HT-29 (cell line): Measurements from ENCODE around the gene RCBTB2. TPM values are rescaled to one million over a fixed set of nuclear protein-coding genes. Genes with fewer than 3 reads are reported as not detected.

Experiments
- DNase-seq: peaks from one replicate; pipeline ENCODE4 v3.0.0-alpha.2; 2015; ENCODE audit warnings: low spot score
- total RNA-seq: library from RNA; depleted of rRNA; stranded (reverse); fragments of >200 nt; shearing (Covaris generic); gene quantifications from 2 replicates; pipeline ENCODE4 v1.2.3, GENCODE V29; 2014

RCBTB2 gene
- total RNA-seq, 1 experiment from 2014 or later, result 2.9 TPM

- no peak for DNase-seq
These were observed 30.7 kb upstream of the RCBTB2 start for GRCh38 chr13:48563626-48564025.

DNA sequence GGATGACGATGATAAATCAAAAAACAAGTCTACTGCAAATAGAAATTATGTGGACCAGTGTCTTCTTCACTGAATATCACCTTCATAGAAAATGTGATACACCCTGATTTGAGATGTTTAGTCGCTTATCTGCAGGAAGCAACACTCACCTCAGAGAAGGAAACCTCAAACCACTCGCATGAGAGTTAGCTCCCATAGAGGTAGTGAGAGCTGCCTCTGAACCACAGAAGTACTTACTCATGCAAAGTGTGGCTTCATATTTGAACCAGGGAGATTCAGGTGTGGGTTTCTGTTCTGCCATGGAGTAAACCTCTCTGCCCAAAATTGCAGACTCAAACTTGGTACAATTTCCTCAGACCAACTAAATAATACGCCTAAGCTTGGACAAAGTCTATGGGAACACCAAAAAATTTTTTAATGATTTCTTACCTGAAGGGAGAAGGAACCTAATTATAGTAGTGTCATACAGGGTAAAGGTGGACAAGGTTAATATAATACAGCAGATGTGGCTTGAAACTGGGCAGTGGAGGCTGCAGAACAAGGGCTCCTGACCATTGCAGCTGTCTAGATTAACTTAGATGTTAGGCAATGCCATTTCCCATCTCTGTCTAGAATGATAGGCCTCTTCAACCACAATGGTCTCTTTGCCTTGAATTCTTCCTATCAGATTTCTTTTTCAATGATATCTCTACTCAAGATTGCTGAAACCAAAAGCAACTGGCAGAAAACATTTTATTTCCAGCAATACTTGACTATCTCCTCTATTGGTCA, 29.6 kb upstream of the RCBTB2 start:
- DNase-seq, result no peak

DNA sequence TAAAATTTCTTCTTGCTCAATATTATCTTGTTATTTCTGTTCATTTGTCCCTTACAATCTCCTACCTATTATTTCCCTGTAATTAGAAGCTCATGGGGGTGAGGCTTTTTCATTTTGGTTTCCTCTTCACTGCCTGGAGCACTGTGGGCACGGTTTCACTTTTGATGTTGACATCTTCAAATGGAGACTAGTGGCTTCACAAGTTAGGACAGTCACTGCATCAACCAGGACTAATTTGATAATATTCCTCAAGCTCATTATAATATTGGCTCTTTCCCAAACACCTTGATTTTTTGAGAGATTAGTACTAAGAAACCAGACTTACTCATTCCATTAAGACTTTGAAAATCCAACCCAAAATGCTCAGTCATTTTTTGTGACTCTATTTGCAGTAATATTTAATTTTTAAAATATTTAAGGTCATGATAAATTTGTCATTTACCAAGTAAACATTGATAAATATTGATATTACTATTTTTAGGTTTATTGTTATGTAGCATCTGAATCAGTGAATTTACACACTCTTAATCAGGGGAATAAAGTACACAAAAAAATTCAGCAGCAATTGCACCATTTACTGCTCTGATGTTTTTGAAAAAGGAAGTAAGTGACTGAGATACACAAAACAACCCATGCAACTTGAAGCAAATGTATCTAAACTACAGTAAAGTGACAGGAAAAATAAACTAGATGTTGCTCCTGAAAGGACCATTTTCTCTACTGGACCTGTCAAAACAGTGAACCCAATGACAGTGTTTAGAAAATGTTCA, 28.8 kb upstream of the RCBTB2 start:
- no peak for DNase-seq

- no peak for DNase-seq
These were observed 27.9 kb upstream of the RCBTB2 start for GRCh38 chr13:48560657-48561337.

- no peak for DNase-seq
These were observed 26.9 kb upstream of the RCBTB2 start for GRCh38 chr13:48559638-48560320.

GRCh38 chr13:48556817-48557216, 23.9 kb upstream of the RCBTB2 start:
- no peak for DNase-seq

DNA sequence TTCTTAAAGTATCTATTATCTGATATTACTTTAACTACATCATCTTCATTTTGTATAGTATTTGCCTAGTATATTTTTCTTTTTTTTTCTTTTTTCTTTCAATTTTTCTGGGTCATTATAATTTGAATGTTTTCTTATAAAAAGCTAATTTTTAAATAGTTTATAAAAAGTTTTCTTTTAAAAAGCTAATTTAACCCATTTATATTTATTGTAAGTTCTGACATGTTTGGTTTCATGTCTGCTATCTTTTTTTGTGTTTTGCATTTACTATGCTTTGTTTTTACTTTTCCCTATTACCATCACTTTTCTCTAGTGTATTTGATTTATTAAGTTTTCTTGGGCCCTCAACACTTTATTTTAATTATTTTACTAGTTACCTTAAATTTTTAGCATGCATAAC, 22.6 kb upstream of the RCBTB2 start:
- DNase-seq, result no peak

DNA sequence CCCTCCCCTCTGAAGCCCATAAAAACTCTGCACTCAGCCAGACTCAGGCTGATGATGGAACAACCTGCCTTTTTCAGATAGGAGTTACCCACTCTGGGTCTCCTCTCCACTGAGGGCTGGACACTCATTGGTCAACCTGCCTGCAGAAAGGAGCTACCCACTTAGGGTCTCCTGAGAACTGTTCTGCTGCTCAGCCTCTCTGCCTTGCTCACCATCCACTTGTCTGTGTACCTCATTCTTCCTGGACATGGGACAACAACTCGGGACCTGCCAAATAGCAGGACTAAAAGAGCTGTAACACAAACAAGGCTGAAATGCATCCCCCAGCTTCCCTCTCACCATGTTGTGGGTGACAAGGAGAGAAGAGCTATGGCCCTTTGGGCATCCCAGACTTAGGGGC, 18.4 kb upstream of the RCBTB2 start:
- DNase-seq, result no peak

DNA sequence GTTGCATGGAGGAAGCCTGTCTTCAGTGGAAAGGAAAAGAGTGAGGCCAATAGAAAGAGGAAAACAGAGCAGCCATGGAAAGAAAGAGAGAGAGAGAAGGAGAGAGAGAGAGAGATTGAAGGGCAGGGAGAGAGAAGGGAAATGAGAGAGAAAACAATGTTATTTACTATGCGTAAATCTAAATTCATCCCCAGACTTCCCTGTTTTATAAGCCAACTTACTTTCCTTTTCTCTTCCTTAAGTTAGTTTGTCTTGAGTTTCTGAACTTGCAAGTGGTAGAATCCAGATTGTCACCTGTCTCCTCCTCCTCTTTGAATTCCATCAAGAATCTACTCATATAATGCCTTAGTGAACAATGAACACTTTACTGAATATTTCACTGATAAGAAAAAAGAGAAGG, 16.8 kb upstream of the RCBTB2 start:
- DNase-seq, result no peak

DNA sequence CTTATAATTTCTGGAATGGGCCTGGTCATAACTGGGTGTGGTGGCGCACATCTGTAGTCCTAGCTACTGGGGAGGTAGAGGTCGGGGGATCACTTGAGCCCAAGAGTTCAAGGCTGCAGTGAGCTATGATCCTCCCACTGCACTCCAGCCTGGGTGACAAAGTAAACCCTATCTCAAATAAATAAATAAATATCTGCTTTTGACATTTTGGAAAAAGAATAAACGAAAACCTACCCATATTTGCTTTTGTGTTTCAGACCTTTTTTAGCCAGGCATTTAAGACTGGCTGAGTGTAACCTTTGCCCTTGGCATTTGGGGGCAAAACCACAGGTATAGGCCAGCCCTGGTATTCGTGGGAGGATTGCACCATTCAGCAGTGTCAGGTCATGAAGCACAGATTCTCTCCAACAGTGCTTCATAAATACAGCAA, 14.8 kb upstream of the RCBTB2 start:
- DNase-seq, result no peak

DNA sequence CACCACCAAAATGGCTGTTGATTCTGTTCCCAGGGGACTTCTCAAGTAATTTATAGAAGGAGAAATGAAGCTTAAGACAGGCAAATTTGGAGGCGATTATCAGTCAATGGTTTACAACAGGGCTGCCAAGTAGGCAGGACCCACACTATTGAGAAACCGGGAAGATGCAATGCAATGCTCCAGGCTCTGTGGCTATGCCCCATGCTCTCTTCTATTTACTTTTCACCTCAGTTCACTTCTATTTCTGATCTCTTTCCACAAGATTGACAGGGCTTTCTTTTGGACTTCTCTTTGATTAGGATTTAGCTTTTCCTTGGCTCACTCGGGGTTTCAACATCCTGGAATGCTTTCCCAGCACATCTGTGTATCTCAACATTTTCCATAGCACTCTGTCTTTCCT, 12.7 kb upstream of the RCBTB2 start:
- no peak for DNase-seq

- peak; percentile 16 for DNase-seq
These were observed 9.9 kb upstream of the RCBTB2 start for GRCh38 chr13:48542581-48543341.

DNA sequence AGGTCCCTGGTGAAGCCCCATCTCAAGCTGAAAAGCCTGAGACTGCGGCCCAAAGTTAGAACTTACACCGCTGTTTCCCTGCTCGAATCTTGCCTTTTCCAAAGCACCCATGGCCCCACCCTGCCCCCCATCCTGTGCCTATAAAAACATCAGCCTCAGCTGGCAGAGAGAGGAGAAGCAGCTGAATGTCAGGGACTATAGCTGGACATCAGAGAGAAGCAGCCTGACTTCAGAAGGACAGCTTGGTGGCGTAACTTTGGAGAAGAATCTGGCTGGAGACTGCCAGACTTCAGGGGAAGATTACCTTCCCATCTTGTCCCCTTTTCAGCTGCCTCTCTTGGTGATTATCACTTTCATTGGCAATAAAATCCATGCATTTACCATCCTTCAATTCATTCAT, 9.3 kb upstream of the RCBTB2 start:
- DNase-seq, result no peak

- DNase-seq, result no peak
These were observed 6.7 kb upstream of the RCBTB2 start for GRCh38 chr13:48539550-48539949.

- DNase-seq, result no peak
These were observed 3.9 kb upstream of the RCBTB2 start for GRCh38 chr13:48536621-48537250.

GRCh38 chr13:48535766-48536165, 2.9 kb upstream of the RCBTB2 start:
- DNase-seq, result no peak

DNA sequence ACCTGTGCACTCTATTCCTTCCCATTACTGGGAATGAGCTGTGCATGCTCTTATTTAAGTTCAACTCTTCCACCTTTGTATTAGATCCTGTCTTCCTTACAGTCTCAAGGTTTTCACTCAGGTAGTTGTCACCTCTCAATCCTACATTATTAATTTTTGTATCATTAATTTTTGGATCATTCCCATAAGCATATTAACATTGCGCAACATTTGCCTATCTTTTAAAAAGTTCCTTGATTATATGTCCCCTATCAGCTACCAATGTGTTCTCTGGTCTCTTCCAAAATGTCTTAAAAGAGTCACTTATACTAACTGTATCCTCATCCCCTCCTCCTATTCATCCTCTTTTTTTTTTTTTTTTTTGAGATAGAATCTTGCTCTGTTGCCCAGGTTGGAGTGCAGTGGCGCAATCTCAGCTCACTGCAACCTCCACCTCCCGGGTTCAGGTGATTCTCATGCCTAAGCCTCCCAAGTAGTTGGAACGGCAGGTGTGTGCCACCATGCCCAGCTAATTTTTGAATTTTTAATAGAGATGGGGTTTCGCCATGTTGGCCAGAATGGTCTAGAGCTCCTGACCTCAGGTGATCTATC, 2.1 kb upstream of the RCBTB2 start:
- DNase-seq, result no peak

- DNase-seq, result no peak
These were observed 1.2 kb upstream of the RCBTB2 start for GRCh38 chr13:48533961-48534600.

GRCh38 chr13:48532256-48532505, 699 bp downstream of the RCBTB2 start:
- DNase-seq, result peak; percentile 81
